Gastrocnemius medialis (tissue), 4 donors: ENCODE data around the gene ANXA11.

Experiments used
- POLR2A ChIP-seq, 2 donors: fragments of 450-650 bp; IDR thresholded peaks; one replicate each; pipeline ENCODE4 v1.6.1; 2017; ENCODE audit warnings: antibody characterized with exemption in 2 of 2, mild to moderate bottlenecking in 2 of 2, moderate library complexity in 2 of 2
- TF ChIP-seq, protein P1 (sequence below), 5 experiments: fragments of 450-650 bp in 3 of 5; fragments of 200-600 bp in 2 of 5; sonication (generic) in 2 of 5; IDR thresholded peaks in 4 of 5; conservative IDR thresholded peaks in 1 of 5; 1 replicate in 4 of 5; 2 replicates in 1 of 5; pipeline ENCODE4 v1.5.1; 2016 to 2019; ENCODE audit warnings: antibody characterized with exemption in 5 of 5, mild to moderate bottlenecking in 3 of 5, moderate library complexity in 3 of 5

DNA sequence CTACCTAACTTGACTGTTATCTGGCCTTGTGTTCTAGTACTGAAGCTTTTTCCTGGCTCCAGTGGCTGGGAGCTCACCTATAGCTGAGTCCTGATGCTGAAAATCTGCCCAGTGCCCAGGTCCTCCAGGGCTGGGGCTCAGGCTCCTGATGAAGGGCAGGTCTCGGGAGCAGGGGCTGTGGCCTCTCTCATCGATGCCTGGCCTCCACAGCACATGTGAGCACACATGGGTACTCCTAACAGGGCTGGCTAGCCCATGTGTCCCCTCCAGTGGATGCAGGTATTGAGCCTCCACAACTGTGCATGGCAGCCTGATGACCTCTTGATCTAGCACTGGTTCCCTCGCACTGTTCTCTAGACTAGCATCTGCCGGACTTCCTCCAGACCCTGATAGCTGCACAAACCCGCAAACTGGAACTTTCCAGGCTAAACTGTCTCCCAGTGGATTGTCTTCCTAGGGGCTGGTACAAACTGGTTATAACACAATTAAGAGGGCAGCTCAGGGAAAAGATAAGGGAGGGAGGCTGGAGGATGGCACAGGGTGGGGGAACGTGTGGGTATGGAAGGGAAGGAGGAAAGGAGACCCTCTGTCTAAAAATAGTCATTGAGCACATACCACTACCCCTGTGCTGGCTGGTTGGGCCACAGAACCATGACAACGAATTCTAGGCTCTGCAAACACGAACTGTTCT, 37.7 kb downstream of the ANXA11 start:
- TF ChIP-seq, protein P1, sequence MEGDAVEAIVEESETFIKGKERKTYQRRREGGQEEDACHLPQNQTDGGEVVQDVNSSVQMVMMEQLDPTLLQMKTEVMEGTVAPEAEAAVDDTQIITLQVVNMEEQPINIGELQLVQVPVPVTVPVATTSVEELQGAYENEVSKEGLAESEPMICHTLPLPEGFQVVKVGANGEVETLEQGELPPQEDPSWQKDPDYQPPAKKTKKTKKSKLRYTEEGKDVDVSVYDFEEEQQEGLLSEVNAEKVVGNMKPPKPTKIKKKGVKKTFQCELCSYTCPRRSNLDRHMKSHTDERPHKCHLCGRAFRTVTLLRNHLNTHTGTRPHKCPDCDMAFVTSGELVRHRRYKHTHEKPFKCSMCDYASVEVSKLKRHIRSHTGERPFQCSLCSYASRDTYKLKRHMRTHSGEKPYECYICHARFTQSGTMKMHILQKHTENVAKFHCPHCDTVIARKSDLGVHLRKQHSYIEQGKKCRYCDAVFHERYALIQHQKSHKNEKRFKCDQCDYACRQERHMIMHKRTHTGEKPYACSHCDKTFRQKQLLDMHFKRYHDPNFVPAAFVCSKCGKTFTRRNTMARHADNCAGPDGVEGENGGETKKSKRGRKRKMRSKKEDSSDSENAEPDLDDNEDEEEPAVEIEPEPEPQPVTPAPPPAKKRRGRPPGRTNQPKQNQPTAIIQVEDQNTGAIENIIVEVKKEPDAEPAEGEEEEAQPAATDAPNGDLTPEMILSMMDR (IDR thresholded peaks at IDR 0.05 in 4 of 5, conservative IDR thresholded peaks at IDR 0.05 in 1 of 5): no peak
- no peak for TF ChIP-seq POLR2A (IDR thresholded peaks at IDR 0.05)
